GM12874 (cell line): ENCODE measurements around the gene COPG2.

Experiments
- CTCF ChIP-seq: IDR thresholded peaks from 2 replicates; pipeline ENCODE4 v1.5.1; 2011; ENCODE audit warnings: low read depth, mild to moderate bottlenecking, control low read depth, low read length, moderate library complexity; ENCODE audit not compliant: insufficient read depth

COPG2 gene

GRCh38 chr7:130668258-130669084, at the start of gene COPG2:
Gene COPG2 (minus strand): TSS chr7:130668748. CDS start chr7:130668668, 80 bp downstream.
- TF ChIP-seq CTCF: no peak

- TF ChIP-seq CTCF: no peak
These were observed 43.9 kb upstream of the COPG2 start for GRCh38 chr7:130712416-130712815.

GRCh38 chr7:130708766-130709165, 40.2 kb upstream of the COPG2 start:
- TF ChIP-seq CTCF: no peak

GRCh38 chr7:130708001-130708400, 39.5 kb upstream of the COPG2 start:
- TF ChIP-seq CTCF: no peak

GRCh38 chr7:130703851-130704250, 35.3 kb upstream of the COPG2 start:
- TF ChIP-seq CTCF: no peak

- no peak for TF ChIP-seq CTCF
These were observed 33.1 kb upstream of the COPG2 start for GRCh38 chr7:130701650-130702049.

GRCh38 chr7:130700760-130701159, 32.2 kb upstream of the COPG2 start:
- no peak for TF ChIP-seq CTCF
